Astrocyte of the spinal cord (primary cell): ENCODE data around the gene DCX.

Experiments used
- DNase-seq: peaks from one replicate; pipeline ENCODE4 v3.0.0; 2011; ENCODE audit warnings: low read depth, low spot score
- H3K4me3 ChIP-seq: 2 replicates; pipeline ENCODE4 v1.5.1; 2011; ENCODE audit warnings: low read depth, mild to moderate bottlenecking, low read length, moderate library complexity
- in situ Hi-C: cut with HindIII; loops from 2 replicates; pipeline ENCODE4 v1.10.0; 2017; ENCODE audit warnings: low sequenced_read_pairs
- TF ChIP-seq, protein P1 (sequence below): IDR thresholded peaks from 2 replicates; pipeline ENCODE4 v1.5.1; 2012; ENCODE audit warnings: low read depth, mild to moderate bottlenecking, low read length, inconsistent platforms

The DCX gene

DNA sequence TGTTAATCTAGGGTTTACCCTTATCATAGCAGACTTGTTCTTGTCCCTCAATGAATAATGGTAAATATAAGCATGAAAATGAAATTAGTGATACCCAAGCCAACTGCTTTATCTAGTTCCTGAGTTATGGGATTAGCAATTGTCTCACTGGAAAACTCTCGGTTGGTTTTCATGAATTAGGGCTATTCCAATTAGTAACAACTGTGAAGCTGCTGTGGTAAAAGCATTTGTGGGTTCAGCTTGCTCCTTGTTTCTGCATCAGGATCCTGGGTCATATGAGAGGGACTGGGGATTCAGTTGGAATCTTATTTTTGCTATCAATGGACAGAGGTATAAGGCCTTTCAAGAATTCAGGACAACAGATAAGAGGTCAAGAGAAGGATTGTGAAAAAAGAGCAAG lies 50.2 kb downstream of the DCX start:
- no peak for DNase-seq
- in situ Hi-C loops = no loop called here
- H3K4me3 ChIP-seq = no peak overlapping the region
- TF ChIP-seq, protein P1, sequence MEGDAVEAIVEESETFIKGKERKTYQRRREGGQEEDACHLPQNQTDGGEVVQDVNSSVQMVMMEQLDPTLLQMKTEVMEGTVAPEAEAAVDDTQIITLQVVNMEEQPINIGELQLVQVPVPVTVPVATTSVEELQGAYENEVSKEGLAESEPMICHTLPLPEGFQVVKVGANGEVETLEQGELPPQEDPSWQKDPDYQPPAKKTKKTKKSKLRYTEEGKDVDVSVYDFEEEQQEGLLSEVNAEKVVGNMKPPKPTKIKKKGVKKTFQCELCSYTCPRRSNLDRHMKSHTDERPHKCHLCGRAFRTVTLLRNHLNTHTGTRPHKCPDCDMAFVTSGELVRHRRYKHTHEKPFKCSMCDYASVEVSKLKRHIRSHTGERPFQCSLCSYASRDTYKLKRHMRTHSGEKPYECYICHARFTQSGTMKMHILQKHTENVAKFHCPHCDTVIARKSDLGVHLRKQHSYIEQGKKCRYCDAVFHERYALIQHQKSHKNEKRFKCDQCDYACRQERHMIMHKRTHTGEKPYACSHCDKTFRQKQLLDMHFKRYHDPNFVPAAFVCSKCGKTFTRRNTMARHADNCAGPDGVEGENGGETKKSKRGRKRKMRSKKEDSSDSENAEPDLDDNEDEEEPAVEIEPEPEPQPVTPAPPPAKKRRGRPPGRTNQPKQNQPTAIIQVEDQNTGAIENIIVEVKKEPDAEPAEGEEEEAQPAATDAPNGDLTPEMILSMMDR = no peak

DNA sequence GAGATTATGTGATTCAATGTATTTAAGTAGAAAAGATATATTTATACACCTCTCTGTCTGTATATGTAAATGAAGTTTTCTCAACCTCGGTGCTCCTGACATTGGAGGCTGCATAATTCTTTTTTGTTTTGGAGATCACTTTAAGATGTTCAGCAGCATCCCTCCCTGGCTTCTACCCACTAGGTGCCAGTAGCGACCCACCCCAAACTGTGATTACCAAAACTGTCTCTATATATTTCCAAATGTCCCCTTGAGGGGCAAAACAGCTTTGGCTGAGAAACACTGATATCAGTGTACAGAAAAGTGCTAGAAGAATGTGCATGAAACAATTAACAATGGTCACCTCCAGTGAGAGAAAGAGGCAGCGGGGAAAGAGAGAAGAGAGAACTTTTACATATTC lies 51.2 kb downstream of the DCX start:
- DNase-seq = no peak
- in situ Hi-C loops = no loop called here
- TF ChIP-seq, protein P1 = no peak
- H3K4me3 ChIP-seq = no peak overlapping the region

DNA sequence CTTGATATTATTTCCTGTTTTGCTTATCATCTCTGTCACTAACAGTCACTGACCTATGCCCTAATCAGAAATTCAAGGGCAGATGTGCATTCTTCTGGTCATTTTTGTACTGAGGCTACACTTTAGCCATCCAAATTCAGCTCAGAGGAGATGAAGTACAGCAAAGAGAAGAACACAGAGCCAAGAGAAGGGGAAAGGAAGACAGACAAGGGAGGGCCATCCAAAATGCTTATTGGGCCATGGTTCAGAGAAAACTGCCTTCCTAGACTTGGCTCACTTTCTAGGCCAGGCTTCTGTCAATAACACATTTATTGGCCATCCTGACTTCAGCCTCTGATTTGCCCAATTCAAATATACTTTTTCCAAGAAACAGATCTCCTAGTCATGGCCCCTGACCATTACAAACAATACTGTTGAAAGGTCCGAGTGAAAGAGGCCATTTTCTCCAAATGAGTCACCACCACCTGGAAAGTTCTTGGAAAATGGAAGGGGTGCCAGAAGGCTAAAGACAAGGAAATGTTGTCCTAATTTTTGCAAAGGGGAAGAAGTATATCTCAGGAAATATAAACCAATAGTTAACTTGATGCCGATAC lies 56.4 kb downstream of the DCX start:
- no peak for DNase-seq
- in situ Hi-C loops = no loop called here
- TF ChIP-seq, protein P1 = no peak
- H3K4me3 ChIP-seq = no peak overlapping the region

DNA sequence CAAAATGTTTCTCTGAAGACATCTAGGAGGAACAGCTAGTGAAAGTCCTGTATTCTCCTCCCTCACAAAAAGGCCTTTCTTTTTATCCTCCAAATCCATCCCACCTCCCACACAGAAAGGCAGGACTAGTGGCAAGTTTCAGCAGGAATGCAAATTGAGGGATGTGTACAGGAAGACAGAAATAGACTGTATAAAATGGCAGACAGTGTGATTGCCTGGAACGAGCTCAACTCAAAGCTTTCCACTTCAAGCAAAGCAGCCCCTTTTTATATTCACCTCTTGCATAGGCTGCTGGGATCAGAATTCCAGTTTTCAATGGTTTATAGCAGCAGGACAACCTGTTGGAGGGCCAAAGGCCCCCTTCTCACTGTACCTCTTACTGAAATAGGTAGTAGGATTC lies 57.5 kb downstream of the DCX start:
- H3K4me3 ChIP-seq = no peak overlapping the region
- no peak for DNase-seq
- TF ChIP-seq, protein P1 = no peak
- in situ Hi-C loops = no loop called here

DNA sequence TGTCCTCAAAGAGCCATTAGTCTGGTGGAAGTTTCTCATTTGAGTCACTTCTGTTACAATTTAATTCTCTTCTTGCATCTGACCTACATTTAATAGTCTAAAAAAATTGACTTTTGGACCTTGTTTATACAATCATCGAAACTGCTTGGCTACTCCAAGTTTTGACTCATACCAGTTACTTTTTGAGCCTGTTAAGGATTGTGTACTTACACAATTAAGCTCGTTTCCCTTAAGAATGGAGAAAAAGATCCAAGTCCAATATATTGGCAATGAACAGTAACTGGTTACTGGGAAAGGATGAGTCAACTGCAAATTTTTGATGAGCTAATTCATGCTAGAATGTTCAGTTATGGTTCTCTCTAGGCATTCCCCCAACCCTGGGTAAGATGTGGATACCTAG lies 58.2 kb downstream of the DCX start:
- in situ Hi-C loops = no loop called here
- no peak overlapping the region for H3K4me3 ChIP-seq
- peak; percentile 52 for DNase-seq
- TF ChIP-seq, protein P1 = no peak

DNA sequence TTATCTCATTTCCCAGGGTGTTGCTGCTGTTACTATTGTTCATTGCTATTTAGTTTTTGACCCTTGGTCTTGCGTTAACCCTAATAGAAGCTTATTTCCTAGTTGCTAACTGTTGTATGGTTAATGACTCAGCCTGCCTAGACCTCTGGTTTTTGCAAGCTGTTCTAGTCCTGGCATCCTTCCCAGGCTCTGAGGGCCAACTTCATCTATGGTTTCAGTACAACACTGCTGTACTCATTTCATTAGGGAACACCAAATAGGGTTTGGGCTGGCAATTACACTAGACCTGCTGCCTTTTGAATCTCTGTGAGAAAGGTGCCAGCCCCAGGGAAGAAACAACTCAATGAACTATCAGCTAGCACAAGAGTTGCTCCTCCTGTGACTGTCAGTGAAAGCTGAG lies 59.6 kb downstream of the DCX start:
- no peak overlapping the region for H3K4me3 ChIP-seq
- DNase-seq = peak; percentile 78
- in situ Hi-C loops = no loop called here
- TF ChIP-seq, protein P1 = no peak

DNA sequence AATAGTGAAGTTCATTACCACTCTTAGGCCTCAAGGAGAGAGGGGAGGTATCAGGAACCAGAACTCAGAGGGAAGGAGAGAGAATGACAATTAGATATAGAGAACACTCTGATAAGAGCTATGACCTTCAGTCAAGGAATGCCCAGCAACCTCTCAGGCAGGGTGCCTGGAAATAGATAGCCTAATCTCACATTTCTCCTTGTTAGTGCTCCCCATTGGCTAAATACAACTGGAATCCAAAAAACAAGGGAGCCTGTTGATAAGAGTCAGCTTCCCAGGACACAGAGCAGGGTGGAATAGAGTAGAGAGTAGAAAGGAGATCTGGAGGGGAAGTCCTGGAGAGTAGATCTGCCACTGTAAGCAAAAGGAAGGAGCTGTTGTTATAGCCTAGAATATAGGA lies 62.1 kb downstream of the DCX start:
- TF ChIP-seq, protein P1 = no peak
- no peak for DNase-seq
- in situ Hi-C loops = no loop called here
- H3K4me3 ChIP-seq = no peak overlapping the region
